Panc1 (cell line): ENCODE measurements around the gene INHBB. TPM values are rescaled to one million over a fixed set of nuclear protein-coding genes. Genes with fewer than 3 reads are reported as not detected.

Experiments
- ATAC-seq: fragments of 200-7000 bp; cut with Tn5 transposase; 2 replicates; pipeline ENCODE4 v1.9.1; 2020; ENCODE audit warnings: mild to moderate bottlenecking, moderate library complexity
- BruUV-seq: library from RNA; stranded (reverse); fragments of 400-500 nt; replicated peaks from 2 replicates; lab custom pipeline; 2021; lab: Mats Ljungman, UMichigan
- CTCF ChIA-PET: fragments of 300-600 bp; sonication (Branson Sonifier 250); formaldehyde crosslinking; loops from one replicate; lab custom pipeline; 2022; ENCODE audit warnings: antibody characterized with exemption; lab: Charles Lee
- POLR2A ChIA-PET: fragments of 300-600 bp; sonication (Branson Sonifier 250); formaldehyde crosslinking; loops from one replicate; lab custom pipeline; 2022; ENCODE audit warnings: antibody characterized with exemption; lab: Charles Lee
- DNase-seq: peaks from one replicate; pipeline ENCODE4 v3.0.0-alpha.2; 2010; ENCODE audit warnings: low read depth, low spot score
- H3K27ac ChIP-seq: 2 replicates; pipeline ENCODE4 v1.5.1; 2011; ENCODE audit warnings: mild to moderate bottlenecking, low read length, inconsistent platforms
- H3K27me3 ChIP-seq: fragments of 200-500 bp; sonication (Bioruptor generic); 2 replicates; pipeline ENCODE4 v1.6.0; 2014; ENCODE audit warnings: low read length, inconsistent platforms; ENCODE audit not compliant: control insufficient read depth, insufficient read depth
- H3K36me3 ChIP-seq: fragments of 200-500 bp; sonication (Bioruptor generic); 2 replicates; pipeline ENCODE4 v1.5.1; 2014; ENCODE audit warnings: inconsistent platforms, mild to moderate bottlenecking, low read length, moderate library complexity; ENCODE audit not compliant: control insufficient read depth, insufficient read depth
- H3K4me1 ChIP-seq: 2 replicates; pipeline ENCODE4 v1.5.1; 2011; ENCODE audit warnings: inconsistent platforms, mild to moderate bottlenecking, low read length, moderate library complexity; ENCODE audit not compliant: control insufficient read depth, insufficient read depth
- H3K4me3 ChIP-seq, 2 experiments: 2 replicates each; pipeline ENCODE4 v1.5.1; 2011 to 2012; ENCODE audit warnings: low read depth in 2 of 2, low read length in 2 of 2, mild to moderate bottlenecking in 2 of 2, inconsistent platforms in 1 of 2, moderate library complexity in 1 of 2
- H3K9me3 ChIP-seq: fragments of 200-500 bp; sonication (Bioruptor generic); 2 replicates; pipeline ENCODE4 v1.5.1; 2014; ENCODE audit warnings: low read depth, mild to moderate bottlenecking, inconsistent platforms, low read length, moderate library complexity; ENCODE audit not compliant: control insufficient read depth, insufficient read depth
- CTCF ChIP-seq: fragments of 450-650 bp; IDR thresholded peaks from 2 replicates; pipeline ENCODE4 v1.5.1; 2017; ENCODE audit warnings: mild to moderate bottlenecking
- POLR2AphosphoS5 ChIP-seq: IDR thresholded peaks from 2 replicates; pipeline ENCODE4 v1.6.1; 2012; ENCODE audit warnings: mild to moderate bottlenecking, low read depth, low read length, moderate library complexity
- REST ChIP-seq, 2 experiments: IDR thresholded peaks; 2 replicates each; pipeline ENCODE4 v1.6.1; 2011 to 2012; ENCODE audit warnings: low read depth in 2 of 2, control low read depth in 1 of 2, low read length in 1 of 2, mild to moderate bottlenecking in 1 of 2, moderate library complexity in 1 of 2; ENCODE audit not compliant: insufficient read depth in 1 of 2
- SIN3A ChIP-seq: IDR thresholded peaks from 2 replicates; pipeline ENCODE4 v1.6.1; 2012; ENCODE audit warnings: low read depth, mild to moderate bottlenecking, low read length, moderate library complexity, borderline replicate concordance; ENCODE audit not compliant: insufficient read depth
- TCF7L2 ChIP-seq: IDR thresholded peaks from 2 replicates; pipeline ENCODE4 v1.6.1; 2011; ENCODE audit warnings: mild to moderate bottlenecking, low read depth, low read length, inconsistent platforms
- in situ Hi-C: cut with HindIII; loops from 2 replicates; pipeline ENCODE4 v1.10.0; 2016; ENCODE audit warnings: low sequenced_read_pairs, low pct_unique_long_range_greater_than_20kb
- intact Hi-C: fragments of 100-400 bp; cut with micrococcal nuclease; formaldehyde crosslinking; loops from one replicate; pipeline ENCODE4 v1.10.0; 2022; ENCODE audit not compliant: unreplicated experiment
- total RNA-seq: library from RNA; stranded (reverse); gene quantifications from one replicate; pipeline ENCODE4 v1.2.1, GENCODE V29; 2021; ENCODE audit not compliant: unreplicated experiment

The INHBB gene
- total RNA-seq, 1 experiment from 2014 or later: 38.2 TPM

- Histone ChIP-seq H3K4me1 (peaks cover 49% of the 10 kb centered on the region), H3K27ac (peak overlapping the region; percentile 92), H3K36me3 (no peaks in the 10 kb centered on the region), H3K4me3 (no peak overlapping the region), H3K27me3 (no peaks in the 10 kb centered on the region), H3K9me3 (no peaks in the 10 kb centered on the region)
- no TSS peak for BruUV-seq
- ChIA-PET POLR2A (no interaction called here), CTCF (no interaction called here)
- ATAC-seq (no peak), DNase-seq (no peak)
- intact Hi-C loops: no loop called here
- TF ChIP-seq POLR2AphosphoS5 (no peak), REST (IDR thresholded peaks at IDR 0.05; ENCODE audit: insufficient read depth in 1 of 2, low read depth in 2 of 2, low read length in 1 of 2) (no peak), TCF7L2 (no peak), SIN3A (no peak), CTCF (no peak)
- in situ Hi-C loops: no loop called here
These were observed 50.3 kb downstream of the INHBB start for GRCh38 chr2:120396013-120396860.

- ChIA-PET POLR2A (no interaction called here), CTCF (no interaction called here)
- ATAC-seq (peak; percentile 56), DNase-seq (no peak)
- TF ChIP-seq POLR2AphosphoS5 (no peak), TCF7L2 (no peak), REST (IDR thresholded peaks at IDR 0.05; ENCODE audit: insufficient read depth in 1 of 2, low read depth in 2 of 2, low read length in 1 of 2) (no peak), CTCF (no peak), SIN3A (no peak)
- peaks cover 49% of the 10 kb centered on the region for H3K4me1 ChIP-seq
- no peaks in the 10 kb centered on the region for H3K27me3 ChIP-seq
- H3K4me3 ChIP-seq: no peak overlapping the region
- no peaks in the 10 kb centered on the region for H3K9me3 ChIP-seq
- H3K27ac ChIP-seq: peak overlapping the region; percentile 92
- no peaks in the 10 kb centered on the region for H3K36me3 ChIP-seq
- no TSS peak for BruUV-seq
- in situ Hi-C loops: no loop called here
- intact Hi-C loops: no loop called here
These were observed 51.2 kb downstream of the INHBB start for GRCh38 chr2:120396861-120397811.
